ENCODE measurements around the gene KNSTRN. TPM values are rescaled to one million over a fixed set of nuclear protein-coding genes. Genes with fewer than 3 reads are reported as not detected.

The KNSTRN gene
- polyA plus RNA-seq (2011; rRNA removed) (41.2 and 50.3 TPM in 2 replicates), polyA plus RNA-seq (2017; fragmentation: RNase III; extraction: RNeasy Plus Mini Kit Qiagen cat#74134 plus additional on column Dnase treatment) (45.0 to 52.6 TPM (median 48.0 TPM) in 3 replicates), polyA minus RNA-seq (2011; rRNA and poly(A)+ RNA removed) (26.1 and 32.3 TPM in 2 replicates)
- 23.9 and 25.0 TPM in 2 replicates for polyA plus RNA-seq (2012; cell fraction: cytosol; rRNA removed)
- 12.3 and 14.0 TPM in 2 replicates for polyA plus RNA-seq (2012; cell fraction: nucleus; rRNA removed)

GRCh38 chr15:40382580-40383456 lies at the start of gene KNSTRN:
Gene KNSTRN, plus strand, starts transcription at chr15:40382721. Its CDS starts 115 bp downstream, at chr15:40382836.
- no peaks in the 10 kb centered on the region for H3K9me3 ChIP-seq
- H3K4me1 ChIP-seq, result peaks cover 29% of the 10 kb centered on the region
- WGBS (ENCODE audit: missing lambda C conversion rate), result 2% methylated on average over 37 of the region's 57 CpGs
- POLR2A ChIA-PET, result interaction anchor here (0.7 to 1.0 kb wide), 2 partner anchors 19 to 35 kb away, joined by 3 to 4 read pairs; no protein-coding TSS in a partner anchor
- H3K27ac ChIP-seq, result peak within 1 kb of the TSS; percentile 87 to 94
- DNase-seq (ENCODE audit: low read depth in 1 of 2, low spot score in 1 of 2), result peak; percentile 80 to 91
- ATAC-seq, result peak; percentile 99
- TF ChIP-seq, protein P1, sequence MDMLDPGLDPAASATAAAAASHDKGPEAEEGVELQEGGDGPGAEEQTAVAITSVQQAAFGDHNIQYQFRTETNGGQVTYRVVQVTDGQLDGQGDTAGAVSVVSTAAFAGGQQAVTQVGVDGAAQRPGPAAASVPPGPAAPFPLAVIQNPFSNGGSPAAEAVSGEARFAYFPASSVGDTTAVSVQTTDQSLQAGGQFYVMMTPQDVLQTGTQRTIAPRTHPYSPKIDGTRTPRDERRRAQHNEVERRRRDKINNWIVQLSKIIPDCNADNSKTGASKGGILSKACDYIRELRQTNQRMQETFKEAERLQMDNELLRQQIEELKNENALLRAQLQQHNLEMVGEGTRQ (IDR thresholded peaks at IDR 0.05), result 0 out of 2 replicates have a peak, but pooled peaks have one; percentile 8
- TF ChIP-seq KDM5A (IDR thresholded peaks at IDR 0.05), result peak; percentile 44; the same call in 1 of the 2 replicates
- no peak for TF ChIP-seq RNF2 (IDR thresholded peaks at IDR 0.05; ENCODE audit: borderline replicate concordance, low read depth)
- TF ChIP-seq, protein P2, sequence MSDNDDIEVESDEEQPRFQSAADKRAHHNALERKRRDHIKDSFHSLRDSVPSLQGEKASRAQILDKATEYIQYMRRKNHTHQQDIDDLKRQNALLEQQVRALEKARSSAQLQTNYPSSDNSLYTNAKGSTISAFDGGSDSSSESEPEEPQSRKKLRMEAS (IDR thresholded peaks at IDR 0.05), result peak; percentile 28
- TF ChIP-seq TFCP2L1 (CRISPR knock-in tag; IDR thresholded peaks at IDR 0.05), result no peak
- peak; percentile 27; the same call in 1 of the 2 replicates for TF ChIP-seq POLR2A (IDR thresholded peaks at IDR 0.05; ENCODE audit: low read length)
- TF ChIP-seq MAFK (IDR thresholded peaks at IDR 0.05; ENCODE audit: partially characterized antibody), result no peak
- peak; percentile 22 to 58; a peak in 1 of 5 replicates for TF ChIP-seq JUN (IDR thresholded peaks at IDR 0.05)
- TF ChIP-seq PHF8 (IDR thresholded peaks at IDR 0.05; ENCODE audit: borderline replicate concordance, low read depth), result peak; percentile 58
- TF ChIP-seq ESRRA (IDR thresholded peaks at IDR 0.05; ENCODE audit: borderline replicate concordance, low read length), result no peak
- no peak for TF ChIP-seq JUNB (IDR thresholded peaks at IDR 0.05)
- no peak for TF ChIP-seq CHD4 (IDR thresholded peaks at IDR 0.05; ENCODE audit: borderline replicate concordance)
- TF ChIP-seq CTCF (IDR thresholded peaks at IDR 0.05), result no peak
- H3K4me3 ChIP-seq, result peak within 1 kb of the TSS; percentile 97
- peak within 1 kb of the TSS; percentile 94 for H3K4me2 ChIP-seq
- no peak for FAIRE-seq
- CTCF ChIA-PET, result interaction anchor here (0.5 to 1.9 kb wide), 8 partner anchors 9 to 159 kb away, joined by 3 to 8 read pairs (median 4); no protein-coding TSS in a partner anchor

- Histone ChIP-seq H3K9me3 (no peaks in the 10 kb centered on the region), H3K4me3 (no peak overlapping the region), H3K4me1 (peaks cover 14% of the 10 kb centered on the region), H3K27ac (no peak overlapping the region), H3K4me2 (no peak overlapping the region)
- ATAC-seq (no peak), FAIRE-seq (no peak), DNase-seq (ENCODE audit: low read depth in 1 of 2, low spot score in 1 of 2) (no peak)
- ChIA-PET POLR2A (interaction anchor here (0.9 kb wide), 1 partner anchor 15 kb away, joined by 3 read pairs; no protein-coding TSS in a partner anchor), CTCF (interaction anchor here (0.7 to 8.6 kb wide), 7 partner anchors 8 to 88 kb away, joined by 3 to 139 read pairs (median 7); partner anchors contain the start of gene INAFM2)
- WGBS (ENCODE audit: missing lambda C conversion rate), result 89% methylated on average over 12 of the region's 12 CpGs
- no peak for TF ChIP-seq POLR2AphosphoS2 (conservative IDR thresholded peaks at IDR 0.05; ENCODE audit: low read length)
- TF ChIP-seq RCOR1 (IDR thresholded peaks at IDR 0.05; ENCODE audit: low read depth, low read length), result no peak
- TF ChIP-seq, protein P2 (IDR thresholded peaks at IDR 0.05), result no peak
- TF ChIP-seq, protein P3, sequence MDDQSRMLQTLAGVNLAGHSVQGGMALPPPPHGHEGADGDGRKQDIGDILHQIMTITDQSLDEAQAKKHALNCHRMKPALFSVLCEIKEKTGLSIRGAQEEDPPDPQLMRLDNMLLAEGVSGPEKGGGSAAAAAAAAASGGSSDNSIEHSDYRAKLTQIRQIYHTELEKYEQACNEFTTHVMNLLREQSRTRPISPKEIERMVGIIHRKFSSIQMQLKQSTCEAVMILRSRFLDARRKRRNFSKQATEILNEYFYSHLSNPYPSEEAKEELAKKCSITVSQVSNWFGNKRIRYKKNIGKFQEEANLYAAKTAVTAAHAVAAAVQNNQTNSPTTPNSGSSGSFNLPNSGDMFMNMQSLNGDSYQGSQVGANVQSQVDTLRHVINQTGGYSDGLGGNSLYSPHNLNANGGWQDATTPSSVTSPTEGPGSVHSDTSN (IDR thresholded peaks at IDR 0.05), result no peak
- TF ChIP-seq REST (IDR thresholded peaks at IDR 0.05), result no peak
- no peak for TF ChIP-seq HOXB5 (CRISPR knock-in tag; IDR thresholded peaks at IDR 0.05)
- no peak for TF ChIP-seq BHLHE40 (IDR thresholded peaks at IDR 0.05; ENCODE audit: low read depth, low read length)
- TF ChIP-seq TFCP2L1 (CRISPR knock-in tag; IDR thresholded peaks at IDR 0.05), result no peak
- no peak for TF ChIP-seq HEYL (CRISPR knock-in tag; IDR thresholded peaks at IDR 0.05)
- no peak for TF ChIP-seq NPAS2 (CRISPR knock-in tag; IDR thresholded peaks at IDR 0.05; ENCODE audit: borderline replicate concordance)
- no peak for TF ChIP-seq FOSB (CRISPR knock-in tag; IDR thresholded peaks at IDR 0.05)
- TF ChIP-seq FOXS1 (CRISPR knock-in tag; IDR thresholded peaks at IDR 0.05), result no peak
- TF ChIP-seq CHD4 (IDR thresholded peaks at IDR 0.05; ENCODE audit: borderline replicate concordance), result no peak
- no peak for TF ChIP-seq EHF (CRISPR knock-in tag; IDR thresholded peaks at IDR 0.05)
- no peak for TF ChIP-seq CHD2 (IDR thresholded peaks at IDR 0.05; ENCODE audit: low read length, partially characterized antibody)
- TF ChIP-seq MYC (IDR thresholded peaks at IDR 0.05; ENCODE audit: borderline replicate concordance, low read length), result no peak
Observed at GRCh38 chr15:40333922-40334492, 48.5 kb upstream of the KNSTRN start.

Measured in A549 (cell line).